GM15510 (cell line): ENCODE data around the gene SLC25A36.

Experiments
- POLR2A ChIP-seq: IDR thresholded peaks from 3 replicates; pipeline ENCODE4 v1.6.1; 2011; ENCODE audit warnings: borderline replicate concordance; ENCODE audit not compliant: insufficient read length; ENCODE audit errors: extremely low read depth

SLC25A36 gene

GRCh38 chr3:140950144-140950543, 8.5 kb downstream of the SLC25A36 start:
- no peak for TF ChIP-seq POLR2A

GRCh38 chr3:140950863-140951262, 9.2 kb downstream of the SLC25A36 start:
- no peak for TF ChIP-seq POLR2A

- TF ChIP-seq POLR2A, result no peak
These were observed 11.7 kb downstream of the SLC25A36 start for GRCh38 chr3:140953028-140953960.

- no peak for TF ChIP-seq POLR2A
These were observed 12.9 kb downstream of the SLC25A36 start for GRCh38 chr3:140954576-140954975.

GRCh38 chr3:140955645-140956044, 14.0 kb downstream of the SLC25A36 start:
- TF ChIP-seq POLR2A, result no peak

- TF ChIP-seq POLR2A, result no peak
These were observed 14.6 kb downstream of the SLC25A36 start for GRCh38 chr3:140956058-140956835.

GRCh38 chr3:140972833-140973232, 31.2 kb downstream of the SLC25A36 start:
- TF ChIP-seq POLR2A, result no peak

GRCh38 chr3:140974900-140975299, 33.3 kb downstream of the SLC25A36 start:
- no peak for TF ChIP-seq POLR2A

- TF ChIP-seq POLR2A, result no peak
These were observed 39.0 kb downstream of the SLC25A36 start for GRCh38 chr3:140980663-140981062.

GRCh38 chr3:140994316-140994715, 52.7 kb downstream of the SLC25A36 start:
- TF ChIP-seq POLR2A, result no peak

- no peak for TF ChIP-seq POLR2A
These were observed 54.2 kb downstream of the SLC25A36 start for GRCh38 chr3:140995881-140996280.

GRCh38 chr3:141000027-141000663, 58.5 kb downstream of the SLC25A36 start:
- no peak for TF ChIP-seq POLR2A

- TF ChIP-seq POLR2A, result no peak
These were observed 59.0 kb downstream of the SLC25A36 start for GRCh38 chr3:141000686-141001085.

- no peak for TF ChIP-seq POLR2A
These were observed 64.7 kb downstream of the SLC25A36 start for GRCh38 chr3:141006344-141006743.

GRCh38 chr3:141009496-141009895, 67.9 kb downstream of the SLC25A36 start:
- no peak for TF ChIP-seq POLR2A
